Raji (cell line): ENCODE results near the gene MKRN2.

Experiments used
- POLR2A ChIP-seq: IDR thresholded peaks from 2 replicates; pipeline ENCODE4 v1.6.1; 2011; ENCODE audit warnings: low read depth, low read length, control low read depth; ENCODE audit not compliant: insufficient read depth

Gene MKRN2

DNA sequence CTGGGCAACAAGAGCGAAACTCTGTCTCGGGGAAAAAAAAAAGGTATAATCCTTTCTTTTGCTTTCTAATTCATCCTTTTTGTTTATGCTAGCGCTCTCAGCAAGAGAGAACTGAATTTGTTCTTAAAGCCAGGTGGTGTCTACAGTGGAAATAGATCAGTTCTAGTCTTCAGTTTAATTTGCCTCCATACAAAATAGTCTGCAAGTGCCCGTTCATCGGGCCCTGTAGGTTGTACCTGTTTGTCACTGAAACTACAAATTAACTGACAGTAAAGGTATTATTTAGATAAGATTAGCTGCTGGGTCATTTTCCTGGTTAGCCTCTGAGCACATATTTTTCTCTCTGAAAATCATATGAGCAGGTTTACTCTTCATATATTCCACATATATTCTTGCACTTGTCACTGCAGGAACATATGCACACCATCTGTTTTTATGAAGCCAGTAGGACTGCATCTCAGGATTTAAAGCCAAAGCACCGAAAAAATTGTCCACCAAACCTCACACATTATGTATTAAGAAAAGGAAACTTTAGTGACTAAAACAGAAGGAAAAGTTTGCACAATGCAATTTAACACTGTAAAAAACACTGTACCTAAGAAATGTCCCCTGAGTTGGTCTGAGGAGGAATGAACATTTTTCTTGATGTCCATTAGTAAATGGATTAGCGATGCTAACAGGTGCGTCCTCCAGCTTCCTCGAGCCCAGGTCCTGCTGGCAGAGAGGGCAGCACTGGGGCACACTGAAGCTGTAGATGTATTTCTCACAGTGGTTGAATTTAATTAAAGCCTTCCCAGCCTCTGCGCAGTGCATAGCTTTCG, 12.0 kb upstream of the MKRN2 start:
- TF ChIP-seq POLR2A = no peak

DNA sequence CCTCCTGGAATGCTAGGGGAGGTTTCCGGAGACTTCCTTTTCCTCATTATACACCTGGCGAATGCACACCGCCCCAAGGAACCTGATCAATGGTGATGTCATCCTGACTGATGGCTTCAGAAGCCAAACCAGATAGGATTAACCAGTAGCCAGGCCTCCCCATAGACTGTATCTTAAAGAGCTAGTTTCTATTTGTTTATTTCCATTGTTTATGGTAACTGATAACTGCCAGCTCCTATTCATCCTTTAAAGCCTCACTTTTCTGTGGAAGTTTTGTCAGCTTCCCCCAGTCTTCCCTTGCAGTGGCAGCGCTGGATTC, 11.5 kb upstream of the MKRN2 start, which contains the start of gene MKRN2OS:
TSS of gene MKRN2OS (minus strand) at position 27 of the 319 bp plus-strand sequence. CDS start 35 bp downstream, outside the sequence.
- no peak for TF ChIP-seq POLR2A

DNA sequence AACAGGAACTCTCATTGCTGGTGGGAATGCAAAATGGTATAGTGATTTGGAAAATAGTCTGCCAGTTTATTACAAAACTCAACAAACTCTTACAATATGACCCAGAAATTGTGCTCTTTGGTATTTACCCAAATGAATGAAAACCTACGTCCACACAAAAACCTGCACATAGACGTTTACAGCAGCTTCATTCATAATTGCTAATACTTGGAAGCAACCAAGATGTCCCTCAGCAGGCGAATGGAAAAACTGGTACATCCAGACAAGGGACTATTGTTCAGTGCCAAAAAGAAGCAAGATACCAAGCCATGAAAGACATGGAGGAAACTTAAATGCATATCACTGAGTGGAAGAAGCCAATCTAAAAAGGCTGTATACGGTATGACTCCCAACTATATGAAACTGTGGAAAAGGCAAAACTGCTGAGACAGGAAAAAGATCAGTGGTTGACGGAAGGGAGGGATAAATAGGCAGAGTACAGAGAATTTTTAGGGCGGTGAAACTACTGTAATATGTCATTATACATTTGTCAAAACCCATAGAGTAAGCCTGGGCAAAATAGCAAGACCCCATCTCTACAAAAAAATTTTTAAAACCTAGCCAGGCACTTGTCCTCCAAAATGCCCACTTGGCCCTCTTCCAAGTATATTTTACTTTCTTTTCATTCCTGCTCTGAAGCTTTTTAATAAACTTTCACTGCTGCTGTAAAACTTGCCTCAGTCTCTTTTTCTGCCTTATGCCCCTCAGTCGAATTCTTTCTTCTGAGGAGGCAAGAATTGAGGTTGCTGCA, 6.7 kb upstream of the MKRN2 start:
- TF ChIP-seq POLR2A = no peak

DNA sequence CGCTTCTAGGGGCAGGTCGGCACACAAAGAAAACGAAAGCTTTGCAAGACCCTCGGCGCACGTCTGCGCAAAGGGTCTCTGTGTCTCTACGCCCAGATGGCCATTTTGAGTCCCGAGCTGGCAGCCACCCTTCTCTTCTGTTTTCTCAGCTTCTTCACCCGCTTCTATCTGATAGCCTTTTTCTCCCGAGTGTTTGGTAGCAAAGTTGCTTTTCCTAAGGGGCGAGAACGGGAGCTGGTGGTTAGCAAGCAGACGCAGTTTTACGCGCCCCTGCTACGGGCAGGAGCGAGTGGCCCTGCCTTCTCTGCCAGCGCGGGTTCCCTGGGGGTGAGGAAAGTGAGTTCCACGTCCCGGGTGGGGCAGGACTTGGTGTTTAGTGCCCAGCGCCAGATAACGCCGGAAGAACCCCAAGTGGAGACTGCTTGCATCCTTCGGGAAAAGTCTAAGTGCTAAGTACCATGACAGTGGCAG, 2.9 kb upstream of the MKRN2 start:
- no peak for TF ChIP-seq POLR2A

DNA sequence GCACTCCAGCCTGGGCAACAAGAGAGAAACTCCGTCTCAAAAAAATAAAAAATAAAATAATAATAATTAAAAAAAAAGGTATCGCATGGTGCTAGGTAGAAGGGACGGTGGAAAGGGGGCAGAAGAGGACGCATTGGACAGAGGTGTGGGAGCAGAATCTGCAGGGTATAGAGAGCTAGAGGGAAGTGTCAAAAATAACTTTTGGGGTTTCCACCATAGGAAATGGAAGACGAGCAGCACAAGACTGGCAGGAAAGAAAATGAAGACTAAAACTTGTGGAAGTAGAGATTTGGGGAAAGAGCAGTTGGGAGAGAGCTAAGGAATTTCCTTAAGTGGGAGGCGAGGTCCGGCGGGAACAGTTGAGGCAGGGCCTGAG, 585 bp upstream of the MKRN2 start:
- TF ChIP-seq POLR2A = no peak

DNA sequence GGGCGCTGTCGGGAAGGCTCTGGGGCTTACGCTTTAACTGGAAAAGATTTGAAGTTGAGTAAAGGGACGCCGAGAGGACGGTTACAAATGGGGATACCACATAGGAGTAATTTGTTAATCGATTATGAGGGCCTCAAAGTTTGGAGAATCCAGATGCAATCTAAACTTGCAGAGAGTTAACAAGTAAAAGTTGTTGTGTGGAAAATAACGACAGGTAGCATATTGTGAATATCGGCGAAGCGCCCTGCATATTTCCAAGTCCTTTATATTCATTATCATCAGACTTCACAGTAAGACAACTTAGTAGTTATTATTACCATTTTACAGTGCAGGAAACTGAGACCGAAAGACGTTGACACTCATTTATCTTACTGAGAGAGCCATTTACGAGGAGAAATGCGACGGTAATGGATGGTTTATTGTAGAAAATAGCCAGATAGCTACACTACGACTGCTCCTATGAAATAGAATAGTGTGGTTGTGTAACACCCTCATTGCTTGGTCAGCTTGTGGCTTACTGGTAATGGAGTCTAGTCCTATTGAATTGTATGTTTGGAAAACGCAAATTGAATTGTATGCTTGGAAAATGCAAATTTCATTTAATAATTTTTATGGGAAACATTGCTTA, 700 bp downstream of the MKRN2 start:
- TF ChIP-seq POLR2A = no peak

DNA sequence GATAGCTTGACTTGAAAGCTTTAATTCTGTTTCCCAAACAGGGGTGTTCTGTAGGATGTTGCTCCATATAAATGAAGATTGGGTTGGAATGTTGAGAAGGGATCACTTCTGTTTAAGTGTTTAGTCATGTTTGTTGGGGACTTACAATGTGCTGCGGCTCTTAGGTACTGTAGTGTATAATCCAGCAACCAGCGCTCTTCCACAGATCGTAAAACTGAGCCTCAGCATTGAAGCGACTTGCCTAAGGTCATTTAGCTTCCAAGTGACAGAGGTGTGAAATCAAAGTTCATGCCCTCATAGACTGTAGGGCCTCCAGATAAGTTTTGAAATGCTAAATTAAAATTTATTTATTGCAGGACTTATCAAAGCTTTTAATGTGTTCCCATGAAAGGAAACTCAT, 1.8 kb downstream of the MKRN2 start:
- TF ChIP-seq POLR2A = no peak

DNA sequence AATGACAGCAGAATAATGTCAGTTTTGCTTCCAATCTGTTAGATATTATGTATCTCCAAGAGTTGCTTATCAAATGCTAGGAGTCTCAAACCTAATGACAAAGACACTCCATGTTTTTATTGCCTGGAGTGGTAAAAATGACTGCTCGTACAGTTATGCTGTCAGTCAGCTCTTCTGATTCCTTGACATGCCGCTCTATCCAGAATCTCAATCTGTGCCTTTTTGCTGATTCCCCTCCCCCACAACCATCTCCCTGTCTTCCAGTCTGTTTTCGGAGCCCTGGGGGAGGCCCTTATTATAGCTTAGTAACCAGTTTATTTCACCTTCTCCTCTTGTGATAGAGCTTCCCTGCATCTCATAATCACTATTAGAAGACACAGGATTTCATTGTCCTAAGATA, 2.6 kb downstream of the MKRN2 start:
- TF ChIP-seq POLR2A = no peak

DNA sequence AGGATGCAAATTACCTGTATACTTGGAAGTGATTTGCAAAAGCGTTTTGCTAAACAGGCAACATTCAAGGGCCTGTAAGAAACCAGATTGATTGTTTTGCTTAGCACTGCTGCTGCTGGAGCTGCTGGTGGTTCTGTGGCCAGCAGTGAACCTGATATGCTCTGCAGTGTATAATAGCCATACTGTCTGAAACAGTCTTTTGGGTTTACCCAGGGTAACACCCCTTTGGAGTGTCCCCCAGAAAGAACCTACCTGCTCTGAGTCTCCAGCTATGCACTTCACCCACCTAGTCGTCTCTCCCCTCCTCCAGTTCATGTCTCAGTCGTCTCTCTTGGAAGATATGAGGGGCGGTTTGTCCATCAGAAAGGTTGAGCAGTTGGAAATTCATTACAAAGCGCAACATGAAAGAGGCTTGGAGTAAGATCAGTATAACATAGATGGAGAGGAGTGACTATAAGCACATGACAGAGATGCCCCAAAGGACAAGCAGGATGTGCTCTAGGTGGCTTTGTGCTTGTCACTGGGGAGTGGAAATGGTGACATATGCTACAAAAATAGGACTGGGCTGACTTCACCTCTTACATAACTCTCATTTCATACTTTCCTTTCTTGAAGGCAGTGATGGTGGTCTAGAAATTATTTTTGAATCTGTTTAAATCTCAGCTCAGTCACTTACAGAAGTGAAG, 3.8 kb downstream of the MKRN2 start:
- no peak for TF ChIP-seq POLR2A

DNA sequence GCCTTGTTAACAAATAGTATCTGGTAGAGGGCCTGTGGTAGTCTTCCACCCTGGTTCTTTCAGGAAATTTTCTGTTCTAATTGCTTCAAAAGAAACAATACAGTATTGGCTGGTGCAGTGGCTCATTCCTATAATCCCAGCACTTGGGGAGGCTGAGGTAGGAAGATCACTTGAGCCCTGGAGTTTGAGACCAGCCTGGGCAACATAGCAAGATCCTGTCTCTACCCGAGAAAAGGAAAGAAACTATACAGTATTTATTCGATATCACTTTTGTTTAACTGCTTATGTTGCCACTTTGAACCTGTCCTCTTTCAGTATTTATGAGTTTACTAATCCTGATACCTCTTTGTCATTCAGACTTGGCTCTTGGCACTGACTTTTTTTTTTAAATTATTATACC, 4.5 kb downstream of the MKRN2 start:
- TF ChIP-seq POLR2A = no peak

DNA sequence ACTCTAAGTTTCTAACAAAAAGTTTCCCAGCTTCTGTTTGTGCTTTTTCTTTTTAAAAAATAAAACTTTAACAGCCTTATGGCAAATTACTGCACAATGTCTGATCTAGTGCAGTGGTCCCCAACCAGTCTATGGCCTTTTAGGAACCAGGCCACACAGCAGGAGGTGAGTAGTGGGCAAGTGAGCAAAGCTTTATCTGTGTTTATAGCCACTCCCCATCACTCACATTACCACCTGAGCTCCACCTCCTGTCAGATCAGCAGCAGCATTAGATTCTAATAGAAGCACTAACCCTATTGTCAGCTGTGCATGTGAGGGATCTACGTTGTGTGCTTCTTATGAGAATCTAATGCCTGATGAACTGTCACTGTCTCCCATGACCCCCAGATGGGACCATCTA, 5.6 kb downstream of the MKRN2 start:
- no peak for TF ChIP-seq POLR2A

DNA sequence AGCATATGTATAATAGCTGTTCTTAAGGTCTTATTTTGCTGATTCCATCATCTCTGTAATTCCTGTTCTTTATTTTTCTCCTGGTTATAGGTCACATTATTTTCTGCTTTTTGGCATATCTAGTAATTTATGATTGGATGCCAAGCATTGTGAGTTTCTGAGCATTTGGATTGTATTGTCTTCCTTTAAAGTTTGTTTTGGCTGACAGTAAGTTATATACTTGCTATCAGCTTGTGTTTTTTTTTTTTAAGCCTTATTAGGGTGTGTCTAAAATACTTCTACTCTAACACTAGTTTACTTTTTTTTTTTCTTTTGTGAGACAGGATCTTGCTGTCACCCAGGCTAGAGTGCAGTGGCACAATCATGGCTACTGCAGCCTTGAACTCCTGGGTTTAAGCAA, 10.1 kb downstream of the MKRN2 start:
- no peak for TF ChIP-seq POLR2A

DNA sequence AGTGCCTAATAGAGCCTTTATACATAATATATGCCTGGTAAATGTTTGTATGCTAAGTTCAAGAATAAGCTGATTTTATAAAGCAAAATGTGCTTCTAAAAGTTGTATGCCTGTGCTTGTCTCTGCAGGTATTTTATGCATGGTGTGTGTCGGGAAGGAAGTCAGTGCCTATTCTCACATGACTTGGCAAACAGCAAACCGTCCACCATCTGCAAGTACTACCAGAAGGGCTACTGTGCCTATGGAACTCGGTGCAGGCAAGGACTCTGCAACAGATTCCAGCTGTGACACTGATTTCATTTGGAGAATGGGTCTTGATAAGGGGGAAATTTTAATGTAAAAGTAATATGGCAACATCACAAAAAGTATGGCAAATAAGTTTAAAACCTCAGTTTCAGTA, 11.9 kb downstream of the MKRN2 start:
- TF ChIP-seq POLR2A = no peak

DNA sequence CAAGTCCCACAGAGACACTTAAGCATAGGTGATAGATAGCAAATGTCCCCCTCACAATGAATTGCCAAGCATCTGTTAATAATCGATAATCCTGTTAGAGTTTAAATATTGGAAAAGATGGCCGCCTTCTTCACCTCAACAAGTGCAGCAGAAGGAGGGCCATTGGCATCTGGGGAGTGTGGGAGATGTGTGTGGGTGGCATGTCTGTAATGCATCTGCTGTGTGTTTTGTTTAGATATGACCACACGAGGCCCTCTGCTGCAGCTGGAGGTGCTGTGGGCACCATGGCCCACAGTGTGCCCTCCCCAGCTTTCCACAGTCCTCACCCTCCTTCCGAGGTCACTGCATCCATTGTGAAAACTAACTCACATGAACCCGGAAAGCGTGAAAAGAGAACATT, 12.9 kb downstream of the MKRN2 start:
- TF ChIP-seq POLR2A = no peak

DNA sequence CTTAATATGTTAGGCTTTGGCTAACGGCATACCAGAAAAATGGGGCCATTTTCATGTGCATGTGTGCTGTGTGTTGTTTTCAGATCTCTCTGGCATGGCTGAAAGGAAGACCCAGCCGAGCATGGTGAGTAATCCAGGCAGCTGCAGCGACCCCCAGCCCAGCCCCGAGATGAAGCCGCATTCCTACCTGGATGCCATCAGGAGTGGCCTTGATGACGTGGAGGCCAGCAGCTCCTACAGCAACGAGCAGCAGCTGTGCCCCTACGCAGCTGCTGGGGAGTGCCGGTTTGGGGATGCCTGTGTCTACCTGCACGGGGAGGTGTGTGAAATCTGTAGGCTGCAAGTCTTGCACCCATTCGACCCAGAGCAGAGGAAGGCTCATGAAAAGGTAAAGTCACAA, 15.1 kb downstream of the MKRN2 start:
- TF ChIP-seq POLR2A = no peak
